ENCODE data around the gene ACOXL.

Gene ACOXL

DNA sequence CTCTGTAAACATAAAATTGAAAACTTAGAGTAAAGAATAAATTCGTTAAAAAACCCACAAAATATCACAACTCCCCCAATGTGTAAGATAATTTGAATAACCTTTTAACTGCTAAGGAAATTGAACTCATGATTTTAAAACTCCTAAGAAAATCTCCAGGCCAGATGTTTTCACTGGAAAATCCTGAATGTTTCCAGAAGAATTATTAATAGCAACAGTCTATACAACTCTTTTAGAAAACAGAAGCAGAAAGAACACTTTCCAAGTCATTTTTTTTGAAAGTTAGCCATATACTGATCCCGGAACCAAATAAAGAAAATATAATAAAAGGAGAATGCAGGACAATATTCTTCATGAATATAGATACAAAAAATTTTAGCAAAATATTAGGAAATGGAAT is 165.6 kb downstream of the ACOXL start:
- no peak for FAIRE-seq
- TF ChIP-seq, protein P1, sequence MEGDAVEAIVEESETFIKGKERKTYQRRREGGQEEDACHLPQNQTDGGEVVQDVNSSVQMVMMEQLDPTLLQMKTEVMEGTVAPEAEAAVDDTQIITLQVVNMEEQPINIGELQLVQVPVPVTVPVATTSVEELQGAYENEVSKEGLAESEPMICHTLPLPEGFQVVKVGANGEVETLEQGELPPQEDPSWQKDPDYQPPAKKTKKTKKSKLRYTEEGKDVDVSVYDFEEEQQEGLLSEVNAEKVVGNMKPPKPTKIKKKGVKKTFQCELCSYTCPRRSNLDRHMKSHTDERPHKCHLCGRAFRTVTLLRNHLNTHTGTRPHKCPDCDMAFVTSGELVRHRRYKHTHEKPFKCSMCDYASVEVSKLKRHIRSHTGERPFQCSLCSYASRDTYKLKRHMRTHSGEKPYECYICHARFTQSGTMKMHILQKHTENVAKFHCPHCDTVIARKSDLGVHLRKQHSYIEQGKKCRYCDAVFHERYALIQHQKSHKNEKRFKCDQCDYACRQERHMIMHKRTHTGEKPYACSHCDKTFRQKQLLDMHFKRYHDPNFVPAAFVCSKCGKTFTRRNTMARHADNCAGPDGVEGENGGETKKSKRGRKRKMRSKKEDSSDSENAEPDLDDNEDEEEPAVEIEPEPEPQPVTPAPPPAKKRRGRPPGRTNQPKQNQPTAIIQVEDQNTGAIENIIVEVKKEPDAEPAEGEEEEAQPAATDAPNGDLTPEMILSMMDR (IDR thresholded peaks at IDR 0.05; ENCODE audit: insufficient read depth, missing control alignments) = no peak
- no peak for DNase-seq (ENCODE audit: insufficient read length, low spot score)

DNA sequence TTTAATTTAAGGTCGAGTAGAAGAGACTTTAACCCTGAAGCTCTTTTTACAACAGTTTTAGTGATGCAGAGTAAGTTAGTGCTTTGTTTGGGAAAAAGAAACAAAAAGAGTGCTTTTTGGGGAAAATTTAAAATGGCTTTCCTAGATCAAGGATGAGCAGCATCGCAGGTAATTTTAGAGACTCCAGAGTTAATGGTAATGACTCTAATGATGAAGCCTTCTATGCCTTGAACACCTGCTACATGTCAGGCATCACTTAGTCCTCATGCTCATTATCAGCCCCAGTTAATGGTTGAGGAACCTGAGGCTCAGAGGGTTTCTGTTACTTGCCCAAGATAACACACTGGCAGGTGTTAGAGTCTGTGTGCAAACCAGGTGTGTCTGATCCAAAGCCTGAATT is 167.8 kb downstream of the ACOXL start:
- TF ChIP-seq, protein P1 (IDR thresholded peaks at IDR 0.05; ENCODE audit: insufficient read depth, missing control alignments) = no peak
- DNase-seq (ENCODE audit: insufficient read length, low spot score) (no peak), FAIRE-seq (no peak)

DNA sequence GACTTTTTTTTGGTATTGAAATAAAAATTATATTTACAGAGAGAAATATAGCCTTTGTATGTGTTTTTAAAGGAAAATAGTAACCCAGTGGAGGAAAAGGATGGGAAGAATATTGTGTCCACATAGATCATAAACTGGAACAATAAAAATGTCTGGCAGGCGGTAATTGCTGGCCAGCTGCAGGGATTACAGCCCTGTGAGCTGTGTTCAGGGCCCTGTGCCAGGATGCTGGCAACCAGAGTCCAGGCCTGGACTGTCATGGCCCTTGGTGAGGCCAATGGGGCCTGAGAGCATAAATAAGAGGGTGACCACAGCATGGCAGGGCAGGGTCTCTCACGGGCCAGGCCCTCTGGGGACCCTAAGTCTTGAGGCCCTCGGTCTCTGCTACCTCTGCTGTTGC is 171.2 kb downstream of the ACOXL start:
- FAIRE-seq = no peak
- TF ChIP-seq, protein P1 (IDR thresholded peaks at IDR 0.05; ENCODE audit: insufficient read depth, missing control alignments) = no peak
- DNase-seq (ENCODE audit: insufficient read length, low spot score) = no peak

DNA sequence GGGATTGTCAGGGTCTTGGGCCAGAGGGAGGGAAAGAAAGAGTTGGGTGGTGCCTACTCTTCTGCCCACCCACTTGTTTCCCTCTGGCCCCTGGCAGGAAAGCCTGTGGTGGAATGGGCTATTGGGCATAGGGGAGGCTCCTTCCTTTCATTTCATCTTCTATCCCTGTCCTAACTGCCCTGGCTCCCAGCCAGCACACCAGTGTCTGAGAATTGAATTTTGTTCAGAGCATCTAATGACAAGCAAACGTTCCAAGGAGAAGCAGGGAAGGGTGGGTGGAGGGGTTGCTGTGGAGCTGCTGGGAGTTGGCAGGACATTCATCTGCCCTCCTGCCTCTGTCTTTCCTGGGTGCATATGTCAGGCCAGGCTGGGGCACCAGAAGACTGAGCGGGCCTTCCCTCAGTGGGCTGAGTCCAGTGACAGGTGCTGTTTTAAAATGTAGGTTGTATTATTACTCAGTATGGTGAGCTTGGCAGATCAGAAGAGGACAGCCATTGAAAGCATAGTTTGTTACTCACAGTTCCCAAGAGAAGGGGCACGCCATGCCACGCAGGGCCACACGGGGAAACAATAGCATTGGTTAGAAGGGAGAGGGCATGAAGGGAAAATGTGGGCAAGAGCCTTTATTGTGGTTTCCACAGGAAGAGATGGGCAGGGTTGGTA is 171.9 kb downstream of the ACOXL start:
- FAIRE-seq = no peak
- DNase-seq (ENCODE audit: insufficient read length, low spot score) = no peak
- TF ChIP-seq, protein P1 (IDR thresholded peaks at IDR 0.05; ENCODE audit: insufficient read depth, missing control alignments) = no peak

DNA sequence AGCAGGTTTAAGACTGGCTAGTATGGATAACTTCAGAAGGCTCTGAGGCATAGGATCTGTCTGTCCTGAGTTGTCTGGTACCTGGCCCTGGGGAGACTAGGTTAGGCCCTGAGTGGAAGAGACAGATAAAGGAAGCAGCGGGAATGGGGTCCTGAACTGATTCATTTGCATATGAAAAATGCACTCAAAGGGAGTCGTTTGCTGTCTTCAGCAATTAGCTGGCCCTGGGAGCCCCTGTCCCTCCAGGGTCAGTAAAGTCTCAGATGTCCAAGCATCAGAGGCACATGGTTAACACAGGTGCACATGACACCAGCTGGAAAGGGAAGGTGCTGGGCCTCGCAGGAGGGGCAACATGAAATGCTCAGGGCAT is 172.4 kb downstream of the ACOXL start:
- TF ChIP-seq, protein P1 (IDR thresholded peaks at IDR 0.05; ENCODE audit: insufficient read depth, missing control alignments) = no peak
- no peak for DNase-seq (ENCODE audit: insufficient read length, low spot score)
- FAIRE-seq = no peak

DNA sequence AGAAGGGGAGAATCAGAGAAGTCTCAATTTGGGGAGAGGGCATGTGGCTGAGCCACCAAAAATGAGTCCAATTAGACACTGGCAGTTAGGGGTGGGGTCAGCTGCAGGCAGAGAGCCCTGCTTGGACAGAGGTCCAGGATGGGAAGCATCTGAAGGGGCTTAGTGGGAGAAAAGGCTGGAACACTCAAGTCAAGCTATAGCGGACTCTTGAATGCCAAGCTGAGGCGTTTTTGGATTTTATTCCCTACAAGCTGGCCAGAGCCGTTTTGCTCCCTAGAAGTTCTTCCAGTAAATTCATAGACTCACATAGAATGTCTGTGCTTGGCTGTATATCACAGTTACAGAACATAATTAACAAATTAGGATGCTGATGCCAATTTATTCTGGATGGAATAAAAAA is 172.8 kb downstream of the ACOXL start:
- FAIRE-seq = no peak
- DNase-seq (ENCODE audit: insufficient read length, low spot score) = no peak
- TF ChIP-seq, protein P1 (IDR thresholded peaks at IDR 0.05; ENCODE audit: insufficient read depth, missing control alignments) = no peak

DNA sequence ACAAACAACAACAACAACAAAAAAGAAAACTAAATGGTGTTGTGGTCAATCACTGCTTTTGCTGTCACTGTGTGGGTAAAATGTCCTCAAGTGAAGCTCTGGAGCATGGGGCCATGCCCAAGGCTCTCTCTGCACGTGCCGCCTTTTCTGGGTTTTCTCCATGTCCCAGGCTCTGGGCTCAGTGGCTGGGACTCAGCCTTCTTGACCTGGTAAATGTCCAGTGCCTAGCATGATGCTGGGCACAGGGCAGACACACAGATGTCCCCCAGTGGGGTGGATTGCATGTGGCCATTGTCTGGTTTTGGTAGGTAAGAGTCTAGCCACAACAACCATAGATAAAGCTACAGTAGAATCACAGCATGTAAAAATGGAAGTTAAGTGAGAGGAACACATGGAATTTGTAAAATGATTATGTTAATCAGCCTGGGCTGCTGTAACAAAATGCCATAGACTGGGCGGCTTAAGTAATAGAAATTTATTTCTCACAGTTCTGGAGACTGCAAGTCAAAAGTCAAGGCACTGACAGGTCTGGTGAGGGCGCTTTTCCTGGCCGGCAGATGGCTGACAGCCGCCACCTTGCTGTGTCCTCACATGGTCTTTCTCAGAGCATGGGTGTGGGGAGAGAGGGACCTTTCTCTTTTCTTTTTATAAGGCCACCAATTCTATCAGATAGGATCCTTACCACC is 174.4 kb downstream of the ACOXL start:
- DNase-seq (ENCODE audit: insufficient read length, low spot score) (no peak), FAIRE-seq (no peak)
- TF ChIP-seq, protein P1 (IDR thresholded peaks at IDR 0.05; ENCODE audit: insufficient read depth, missing control alignments) = no peak
